Right cardiac atrium (tissue), 5 donors: ENCODE measurements around the gene CCDC196. TPM values are rescaled to one million over a fixed set of nuclear protein-coding genes. Genes with fewer than 3 reads are reported as not detected.

Source experiments
- ATAC-seq, 2 donors: fragments of 200-7000 bp; cut with Tn5 transposase; one replicate each; pipeline versions ENCODE4 v1.8.0 to v1.9.1; 2020; ENCODE audit warnings: moderate library complexity in 2 of 2, mild to moderate bottlenecking in 1 of 2
- DNase-seq, 3 donors: peaks; one replicate each; pipeline ENCODE4 v3.0.0-alpha.2; 2020
- H3K27ac ChIP-seq: one replicate; pipeline ENCODE4 v1.5.1; 2013; ENCODE audit warnings: mild to moderate bottlenecking, low read length, control low read depth, moderate library complexity
- H3K27me3 ChIP-seq: one replicate; pipeline ENCODE4 v1.6.1; 2013; ENCODE audit not compliant: control insufficient read depth, insufficient read depth
- H3K4me1 ChIP-seq: one replicate; pipeline ENCODE4 v1.6.1; 2013; ENCODE audit warnings: low read length; ENCODE audit not compliant: control insufficient read depth, insufficient read depth
- H3K4me3 ChIP-seq: one replicate; pipeline ENCODE4 v1.5.1; 2013; ENCODE audit warnings: low read length, control low read depth
- H3K9me3 ChIP-seq: one replicate; pipeline ENCODE4 v1.6.1; 2013; ENCODE audit warnings: low read length; ENCODE audit not compliant: control insufficient read depth
- WGBS: extraction: QIAGEN DNeasy Blood & Tissue Kit; methylation state at CpG from one replicate; pipeline ENCODE4 v1.1.7; 2013; 5-methylcytosine and 5-hydroxymethylcytosine counted together
- intact Hi-C, 4 donors: fragments of 100-400 bp; cut with DNase I; formaldehyde crosslinking; loops; one replicate each; pipeline versions ENCODE4 v1.11.0 to v1.14.0; 2022 to 2023
- long read RNA-seq, 4 donors: library from polyadenylated mRNA; unstranded; transcript quantifications; one replicate each; pipeline ENCODE4 v2.0.0, GENCODE V29; 2020 to 2021
- polyA plus RNA-seq: library from polyadenylated mRNA; stranded (reverse); fragments of 200-250 nt; gene quantifications from one replicate; pipeline ENCODE4 v1.2.3, GENCODE V29; 2013
- total RNA-seq, 4 donors: library from RNA; stranded (reverse); fragmentation: NEBNext Ultra II Directional; extraction: Animal tissue kit (Norgen Biotek cat#: 25700); gene quantifications; one replicate each; pipeline ENCODE4 v1.2.1, GENCODE V29; 2021
- donor health status: healthy with polysubstance abuse.
- donor health status: DM: no; HTN: yes; CAD: no.
- donor health status: DM: no; HTN: no; CAD: no.
- donor health status: DM: no; HTN: yes; CAD: no; lungs with severe emphysema.
- donor health status: DM: yes; HTN: yes; CAD: no.

CCDC196 gene, protein sequence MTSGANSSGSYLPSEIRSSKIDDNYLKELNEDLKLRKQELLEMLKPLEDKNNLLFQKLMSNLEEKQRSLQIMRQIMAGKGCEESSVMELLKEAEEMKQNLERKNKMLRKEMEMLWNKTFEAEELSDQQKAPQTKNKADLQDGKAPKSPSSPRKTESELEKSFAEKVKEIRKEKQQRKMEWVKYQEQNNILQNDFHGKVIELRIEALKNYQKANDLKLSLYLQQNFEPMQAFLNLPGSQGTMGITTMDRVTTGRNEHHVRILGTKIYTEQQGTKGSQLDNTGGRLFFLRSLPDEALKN
- total RNA-seq (not detected), polyA plus RNA-seq (not detected)
- long read RNA-seq, donor 1, partial matches to known transcripts = 0 of 1 reads
- long read RNA-seq, donor 1, other reads (novel, unspliced or antisense) = 1 of 1 reads
- long read RNA-seq, donor 2 = 0 reads
- long read RNA-seq, donor 3, partial matches to known transcripts = 0 of 1 reads
- long read RNA-seq, donor 3, other reads (novel, unspliced or antisense) = 1 of 1 reads
- long read RNA-seq, donor 4 = 0 reads

DNA sequence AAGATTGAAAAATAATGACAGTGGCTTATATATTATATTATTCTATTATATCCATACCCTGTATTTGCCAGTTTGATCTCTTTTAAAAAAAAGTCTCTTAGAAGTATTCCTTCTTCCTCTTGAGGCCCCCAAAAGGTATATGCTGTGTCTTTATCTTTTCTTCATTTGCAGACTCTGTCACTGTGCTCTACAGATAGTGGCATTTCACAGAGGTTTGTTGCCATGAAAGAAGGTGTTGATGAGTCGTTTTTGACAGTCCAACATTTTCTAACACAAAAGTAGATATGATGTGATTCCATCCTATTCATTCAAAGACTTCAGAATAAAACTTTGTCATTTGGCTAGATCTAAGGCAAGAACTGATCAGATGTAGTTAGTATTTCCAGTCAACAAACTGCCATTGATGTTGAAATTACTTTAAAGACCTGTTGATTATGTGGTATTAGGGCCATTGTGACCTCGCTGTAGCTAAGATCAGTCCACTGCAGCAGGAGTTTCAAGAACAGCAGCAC is at the start of gene CCDC196:
CCDC196 (plus strand) TSS at position 462 of the 512 bp plus-strand sequence. CDS start 132 bp downstream, outside the sequence.
- ATAC-seq (no peak), DNase-seq (no peak)
- Histone ChIP-seq H3K27ac (no peak within 1 kb of the TSS), H3K4me3 (no peak within 1 kb of the TSS), H3K27me3 (no peaks in the 10 kb centered on the region), H3K4me1 (peaks cover 2% of the 10 kb centered on the region), H3K9me3 (no peaks in the 10 kb centered on the region)
- WGBS = 68% methylated on average over 2 of the region's 2 CpGs
- intact Hi-C loops = no loop called here

DNA sequence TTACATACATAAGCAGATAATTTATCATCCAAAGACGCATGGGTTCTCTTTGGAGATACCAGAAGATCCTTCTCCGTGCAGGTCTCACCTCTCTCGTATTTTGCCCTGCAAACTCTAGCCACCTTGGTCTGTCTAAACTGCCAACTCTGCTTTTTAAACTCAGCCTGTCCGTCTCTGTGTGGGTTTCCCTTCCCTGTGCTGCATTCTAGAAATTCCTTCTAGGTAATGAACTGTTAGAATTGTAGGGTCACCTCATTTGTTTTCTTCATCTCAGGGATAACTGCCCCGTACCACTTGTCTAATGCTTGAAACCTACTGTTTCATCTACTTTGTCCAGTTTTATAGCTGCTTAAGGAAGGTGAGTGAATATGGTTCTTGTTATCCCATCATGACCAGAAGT is 45.4 kb upstream of the CCDC196 start:
- Histone ChIP-seq H3K9me3 (no peaks in the 10 kb centered on the region), H3K27me3 (no peaks in the 10 kb centered on the region), H3K4me3 (no peak overlapping the region), H3K4me1 (no peaks in the 10 kb centered on the region), H3K27ac (no peak overlapping the region)
- intact Hi-C loops = no loop called here
- 78% methylated on average over 5 of the region's 5 CpGs for WGBS
- ATAC-seq = no peak
- no peak for DNase-seq

DNA sequence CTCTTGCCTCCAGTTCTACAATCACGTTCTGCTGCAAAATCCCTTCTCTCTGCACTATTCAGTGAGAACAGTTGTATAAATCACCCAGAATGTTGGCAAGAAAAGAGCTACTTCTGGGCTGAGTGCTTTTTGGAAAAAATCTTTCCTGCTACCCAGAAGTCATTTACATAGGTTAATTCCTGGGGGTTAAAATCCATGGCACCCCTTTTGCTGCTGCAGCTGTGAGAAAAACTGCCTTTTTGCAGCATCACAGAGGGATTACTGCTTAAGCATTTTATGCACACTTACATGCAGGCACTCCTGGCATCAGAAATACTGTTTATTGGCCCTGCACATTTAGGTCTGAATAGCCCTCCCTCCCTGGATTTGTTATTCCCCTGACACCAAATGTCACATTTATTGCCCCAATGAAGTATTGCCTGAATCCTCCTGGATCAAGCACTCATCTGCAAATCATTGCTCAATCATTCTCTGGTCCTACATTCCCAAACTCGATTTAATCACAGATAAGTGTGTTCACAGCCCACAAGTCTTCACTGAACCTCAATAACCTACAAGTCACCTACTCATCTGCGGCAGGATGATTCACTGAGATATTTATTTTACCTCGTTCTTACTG is 43.1 kb upstream of the CCDC196 start:
- no peak for DNase-seq
- H3K9me3 ChIP-seq = no peaks in the 10 kb centered on the region
- no peak overlapping the region for H3K4me3 ChIP-seq
- H3K27ac ChIP-seq = no peak overlapping the region
- intact Hi-C loops = no loop called here
- H3K27me3 ChIP-seq = no peaks in the 10 kb centered on the region
- no peaks in the 10 kb centered on the region for H3K4me1 ChIP-seq
- ATAC-seq = no peak
- 64% methylated on average over 4 of the region's 4 CpGs for WGBS

DNA sequence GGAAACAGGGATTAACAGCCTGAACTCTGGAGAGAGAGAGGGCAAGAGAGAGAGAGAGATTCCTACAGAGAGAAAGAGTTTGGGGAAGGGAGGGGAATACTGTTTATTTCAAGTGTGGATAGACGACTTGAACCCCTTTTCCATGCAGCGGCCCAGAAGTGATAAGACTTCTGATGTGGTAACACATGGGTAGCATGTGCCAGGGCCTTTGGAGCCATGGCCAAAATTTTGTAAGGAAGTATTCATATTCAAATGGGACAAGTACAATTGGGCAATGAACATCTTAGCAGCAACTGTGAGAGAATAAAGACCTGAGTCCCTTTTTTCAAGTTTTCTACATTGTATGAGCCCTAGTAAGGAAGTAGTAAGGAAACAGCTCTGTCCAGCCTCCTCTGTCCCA is 42.4 kb upstream of the CCDC196 start:
- peak; percentile 41 to 66 (median 61) for DNase-seq
- 58% methylated on average over 2 of the region's 2 CpGs for WGBS
- Histone ChIP-seq H3K4me1 (no peaks in the 10 kb centered on the region), H3K9me3 (no peaks in the 10 kb centered on the region), H3K27ac (no peak overlapping the region), H3K4me3 (no peak overlapping the region), H3K27me3 (no peaks in the 10 kb centered on the region)
- intact Hi-C loops = no loop called here
- ATAC-seq = peak; percentile 78 to 79

DNA sequence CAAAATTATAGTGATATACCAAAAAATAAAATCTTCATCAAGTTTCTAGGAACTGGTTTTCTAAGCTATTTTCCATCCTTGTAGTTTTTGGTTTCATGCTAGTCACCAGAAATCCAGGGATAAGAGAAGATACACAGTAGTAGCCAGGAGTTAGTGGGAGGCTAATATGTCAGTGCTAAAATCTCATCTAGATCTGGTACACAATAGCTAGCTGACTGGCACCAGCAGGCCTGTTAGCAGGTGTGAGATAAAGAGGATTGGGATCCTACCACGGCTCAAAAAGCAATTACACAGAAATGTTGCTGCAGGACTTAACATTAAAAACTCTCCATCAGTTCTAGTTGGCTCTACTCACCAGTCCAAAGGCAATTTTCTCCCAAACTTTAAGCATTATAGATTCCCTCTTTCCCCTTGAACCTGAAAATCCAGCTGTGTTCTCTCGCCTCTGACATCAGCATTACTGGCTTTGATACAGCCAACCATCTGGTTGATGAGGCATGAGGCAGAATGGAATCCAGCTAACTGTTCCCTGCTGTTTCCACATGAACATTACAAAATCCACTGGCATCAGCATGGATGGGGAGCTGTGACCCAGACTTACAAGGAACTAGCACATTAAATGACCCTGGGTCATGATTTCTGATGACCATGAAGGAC is 41.8 kb upstream of the CCDC196 start:
- H3K27me3 ChIP-seq = no peaks in the 10 kb centered on the region
- intact Hi-C loops = no loop called here
- no peaks in the 10 kb centered on the region for H3K4me1 ChIP-seq
- no peaks in the 10 kb centered on the region for H3K9me3 ChIP-seq
- DNase-seq (peak in 2 of 3 donors; percentile 27 to 53), ATAC-seq (peak; percentile 85 to 87)
- no peak overlapping the region for H3K4me3 ChIP-seq
- 53% methylated on average over 2 of the region's 2 CpGs for WGBS
- H3K27ac ChIP-seq = no peak overlapping the region

DNA sequence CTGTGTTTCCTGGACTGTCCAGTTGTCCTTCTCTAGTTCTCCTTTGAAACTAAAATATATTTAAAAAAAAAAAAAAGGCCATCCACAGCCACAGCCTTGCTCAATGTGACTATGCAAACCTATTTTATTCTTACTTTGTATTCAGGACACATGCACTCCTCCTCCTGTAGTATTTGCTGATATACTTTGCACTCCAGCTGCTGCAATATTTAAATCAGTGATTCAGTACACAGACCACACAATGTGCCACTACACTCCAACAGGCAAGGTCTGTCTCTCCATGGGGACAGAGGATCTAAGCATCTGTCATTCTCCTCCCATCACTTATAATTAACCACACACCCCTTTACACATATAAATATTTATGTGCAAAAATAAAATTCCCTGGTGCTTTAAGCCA is 40.2 kb upstream of the CCDC196 start:
- Histone ChIP-seq H3K27me3 (no peaks in the 10 kb centered on the region), H3K27ac (no peak overlapping the region), H3K4me1 (no peaks in the 10 kb centered on the region), H3K4me3 (no peak overlapping the region), H3K9me3 (no peaks in the 10 kb centered on the region)
- no peak for DNase-seq
- intact Hi-C loops = no loop called here
- no peak for ATAC-seq

DNA sequence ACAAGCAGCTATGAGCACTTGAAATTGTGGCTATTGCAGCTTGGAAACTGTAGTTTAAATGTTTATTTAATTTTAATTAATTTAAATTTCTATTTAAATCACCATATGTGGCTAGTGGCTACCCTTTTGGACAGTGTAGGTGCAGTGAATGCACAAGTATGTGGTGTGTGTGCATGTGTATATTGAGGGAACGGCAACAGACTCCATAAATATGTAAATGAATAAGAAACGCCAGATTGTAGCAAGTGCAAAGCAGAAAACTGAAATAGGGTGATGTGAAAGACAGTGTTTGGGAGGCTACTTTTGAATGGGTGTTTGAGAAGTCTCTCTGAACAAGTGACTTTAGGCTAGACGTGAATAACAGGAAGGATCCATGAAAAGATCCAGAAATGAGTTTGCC is 32.7 kb upstream of the CCDC196 start:
- WGBS = 63% methylated on average over 3 of the region's 3 CpGs
- intact Hi-C loops = no loop called here
- Histone ChIP-seq H3K4me3 (no peak overlapping the region), H3K9me3 (no peaks in the 10 kb centered on the region), H3K4me1 (no peaks in the 10 kb centered on the region), H3K27me3 (no peaks in the 10 kb centered on the region), H3K27ac (no peak overlapping the region)
- ATAC-seq (no peak), DNase-seq (no peak)

DNA sequence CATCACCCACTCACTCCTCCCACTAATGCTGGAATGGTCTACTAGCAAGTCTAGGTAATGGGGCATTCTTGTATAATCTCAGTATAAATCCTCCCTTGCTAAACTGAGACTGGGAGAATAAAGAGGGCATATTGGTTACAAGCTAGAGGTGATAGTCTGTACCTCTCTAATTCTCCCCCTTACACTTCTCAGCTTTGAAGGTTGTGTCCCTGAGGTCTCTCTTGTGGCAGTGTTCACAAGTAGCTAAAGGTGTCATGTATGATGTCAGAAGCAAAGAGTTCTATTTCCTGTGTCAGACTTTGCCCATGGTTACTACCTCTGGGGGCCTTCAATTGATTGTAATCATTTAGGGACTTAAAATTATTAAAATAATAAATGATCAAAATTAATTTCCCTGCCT is 26.6 kb upstream of the CCDC196 start:
- Histone ChIP-seq H3K4me3 (no peak overlapping the region), H3K27me3 (no peaks in the 10 kb centered on the region), H3K4me1 (no peaks in the 10 kb centered on the region), H3K27ac (no peak overlapping the region), H3K9me3 (no peaks in the 10 kb centered on the region)
- intact Hi-C loops = no loop called here
- ATAC-seq (no peak), DNase-seq (no peak)

DNA sequence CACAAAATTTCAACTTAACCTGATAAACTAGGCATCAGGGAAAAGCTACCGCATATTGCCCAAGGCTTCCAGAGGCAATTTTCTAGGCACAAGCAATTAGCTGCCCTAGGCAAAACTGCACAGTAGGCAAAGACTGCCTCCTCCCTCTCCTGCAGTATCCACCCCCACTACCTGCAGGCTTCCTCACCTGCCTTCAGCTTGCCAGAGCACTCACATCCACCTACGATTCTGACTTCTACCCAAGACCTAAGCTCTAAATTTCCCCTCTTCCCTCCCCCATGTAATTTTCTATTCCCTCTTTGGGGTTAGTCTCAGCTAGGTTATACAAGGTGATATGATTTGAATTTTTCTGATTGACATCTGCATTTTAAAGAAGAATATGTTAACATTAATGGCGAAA is 21.9 kb upstream of the CCDC196 start:
- H3K4me1 ChIP-seq = no peaks in the 10 kb centered on the region
- 93% methylated on average over 3 of the region's 3 CpGs for WGBS
- H3K27ac ChIP-seq = no peak overlapping the region
- DNase-seq (no peak), ATAC-seq (no peak)
- intact Hi-C loops = no loop called here
- H3K27me3 ChIP-seq = no peaks in the 10 kb centered on the region
- no peaks in the 10 kb centered on the region for H3K9me3 ChIP-seq
- no peak overlapping the region for H3K4me3 ChIP-seq

DNA sequence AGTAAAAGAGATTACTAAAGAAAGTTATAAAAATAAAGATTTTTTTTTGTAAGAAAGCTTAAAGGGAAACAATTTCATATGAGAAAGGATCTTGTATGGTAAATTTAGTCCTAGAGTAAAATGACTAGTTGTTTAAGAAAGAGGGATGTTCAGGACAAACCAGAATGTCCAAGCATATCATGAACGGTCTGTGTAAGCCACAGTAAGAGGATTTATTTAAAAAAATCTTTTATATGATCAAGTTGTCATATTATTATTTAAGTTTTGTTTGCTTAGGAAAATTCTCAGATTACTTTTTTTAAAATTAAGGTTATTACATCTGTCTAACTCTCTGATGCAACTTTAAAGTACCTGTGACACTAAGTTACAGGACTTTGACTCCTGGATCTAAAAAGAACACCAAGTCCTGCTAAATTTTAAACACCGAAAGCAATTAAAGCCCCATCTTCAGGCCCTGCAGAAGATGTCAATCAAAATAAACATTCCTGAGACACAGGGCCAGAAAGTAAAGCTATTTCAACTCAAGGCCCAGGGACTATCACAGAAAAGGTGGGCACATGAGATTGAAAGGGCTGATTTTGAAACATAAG is 17.3 kb upstream of the CCDC196 start:
- H3K27ac ChIP-seq = no peak overlapping the region
- no peaks in the 10 kb centered on the region for H3K27me3 ChIP-seq
- intact Hi-C loops = no loop called here
- no peak for ATAC-seq
- WGBS = 86% methylated on average over 2 of the region's 2 CpGs
- no peaks in the 10 kb centered on the region for H3K9me3 ChIP-seq
- no peak overlapping the region for H3K4me3 ChIP-seq
- H3K4me1 ChIP-seq = no peaks in the 10 kb centered on the region
- no peak for DNase-seq

DNA sequence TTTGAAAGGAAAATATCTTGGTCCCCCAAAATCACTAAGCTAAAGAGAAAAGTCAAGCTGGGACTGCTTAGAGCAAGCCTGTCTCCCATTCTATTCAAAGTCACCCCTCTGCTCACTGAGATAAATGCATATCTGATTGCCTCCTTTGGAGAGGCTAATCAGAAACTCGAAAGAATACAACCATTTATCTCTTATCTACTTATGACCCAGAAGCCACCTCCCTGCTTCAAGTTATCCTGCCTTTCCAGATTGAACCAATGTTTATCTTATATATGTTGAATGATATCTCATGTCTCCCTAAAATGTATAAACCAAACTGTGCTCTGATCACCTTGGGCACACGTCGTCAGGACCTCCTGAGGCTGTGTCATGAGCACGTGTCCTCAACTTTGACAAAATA is 14.6 kb upstream of the CCDC196 start:
- no peaks in the 10 kb centered on the region for H3K27me3 ChIP-seq
- no peaks in the 10 kb centered on the region for H3K4me1 ChIP-seq
- 67% methylated on average over 4 of the region's 4 CpGs for WGBS
- intact Hi-C loops = no loop called here
- no peak overlapping the region for H3K4me3 ChIP-seq
- DNase-seq = no peak
- no peak overlapping the region for H3K27ac ChIP-seq
- ATAC-seq = no peak
- H3K9me3 ChIP-seq = no peaks in the 10 kb centered on the region
